ENCODE measurements around the gene SPATA46. TPM values are rescaled to one million over a fixed set of nuclear protein-coding genes. Genes with fewer than 3 reads are reported as not detected.
"Not testable (repeated sequence)": the region's sequence is repeated elsewhere in the genome, so short reads cannot be mapped to it uniquely, and the experiment has no call there.

SPATA46 gene
- total RNA-seq = not detected
- long read RNA-seq = 0 reads

- no peak for ATAC-seq
- intact Hi-C loops (cut with DNase I, micrococcal nuclease) = no loop called here
- no peak for DNase-seq
These were observed at the start of gene SPATA46 for GRCh38 chr1:162376691-162377090. Gene SPATA46, minus strand, starts transcription at chr1:162376854. Its CDS starts 64 bp downstream, at chr1:162376790.

- ATAC-seq (no peak), DNase-seq (no peak)
- intact Hi-C loops (cut with DNase I, micrococcal nuclease) = no loop called here
These were observed 46.2 kb upstream of the SPATA46 start for GRCh38 chr1:162422662-162423375.

GRCh38 chr1:162421258-162422164 lies 44.9 kb upstream of the SPATA46 start:
- DNase-seq = no peak

GRCh38 chr1:162420120-162420519 lies 43.5 kb upstream of the SPATA46 start:
- no peak for DNase-seq
- no peak for ATAC-seq
- intact Hi-C loops (cut with DNase I, micrococcal nuclease) = no loop called here

More at GRCh38 chr1:162421258-162422164, 44.9 kb upstream of the SPATA46 start:
- peak; percentile 78 for ATAC-seq
- intact Hi-C loops (cut with DNase I, micrococcal nuclease) = no loop called here

- ATAC-seq (peak; percentile 89), DNase-seq (peak; percentile 75 to 82)
- intact Hi-C loops (cut with DNase I, micrococcal nuclease) = not testable (repeated sequence)
These were observed 42.8 kb upstream of the SPATA46 start for GRCh38 chr1:162419450-162419931.

GRCh38 chr1:162418584-162418983 lies 41.9 kb upstream of the SPATA46 start:
- DNase-seq (peak; percentile 15 to 45), ATAC-seq (peak; percentile 51)
- intact Hi-C loops (cut with DNase I, micrococcal nuclease) = not testable (repeated sequence)

GRCh38 chr1:162417650-162418049 lies 41.0 kb upstream of the SPATA46 start:
- ATAC-seq (no peak), DNase-seq (no peak)
- intact Hi-C loops (cut with DNase I, micrococcal nuclease) = no loop called here

GRCh38 chr1:162416909-162417308 lies 40.3 kb upstream of the SPATA46 start:
- ATAC-seq = no peak

GRCh38 chr1:162416215-162416614 lies 39.6 kb upstream of the SPATA46 start:
- intact Hi-C loops (cut with DNase I, micrococcal nuclease) = no loop called here
- DNase-seq (no peak), ATAC-seq (no peak)

More at GRCh38 chr1:162416909-162417308, 40.3 kb upstream of the SPATA46 start:
- intact Hi-C loops (cut with DNase I, micrococcal nuclease) = no loop called here
- DNase-seq = no peak

GRCh38 chr1:162412002-162412401 lies 35.3 kb upstream of the SPATA46 start, which contains the start of gene SH2D1B:
Gene SH2D1B, minus strand, starts transcription at chr1:162412136. Its CDS starts 120 bp downstream, at chr1:162412016.
- intact Hi-C loops (cut with DNase I, micrococcal nuclease) = no loop called here
- DNase-seq (no peak), ATAC-seq (peak; percentile 34)

- ATAC-seq = no peak
- no peak for DNase-seq
These were observed 30.9 kb upstream of the SPATA46 start for GRCh38 chr1:162407539-162407938.

GRCh38 chr1:162406811-162407210 lies 30.2 kb upstream of the SPATA46 start:
- intact Hi-C loops (cut with DNase I, micrococcal nuclease) = no loop called here
- no peak for ATAC-seq
- no peak for DNase-seq

More at GRCh38 chr1:162407539-162407938, 30.9 kb upstream of the SPATA46 start:
- intact Hi-C loops (cut with DNase I, micrococcal nuclease) = no loop called here

- ATAC-seq (no peak), DNase-seq (no peak)
- intact Hi-C loops (cut with DNase I, micrococcal nuclease) = no loop called here
These were observed 29.1 kb upstream of the SPATA46 start for GRCh38 chr1:162405800-162406199.

- intact Hi-C loops (cut with DNase I, micrococcal nuclease) = no loop called here
- no peak for DNase-seq
- no peak for ATAC-seq
These were observed 28.0 kb upstream of the SPATA46 start for GRCh38 chr1:162404550-162405160.

GRCh38 chr1:162400790-162401355 lies 24.2 kb upstream of the SPATA46 start:
- ATAC-seq (no peak), DNase-seq (no peak)
- intact Hi-C loops (cut with DNase I, micrococcal nuclease) = no loop called here

- ATAC-seq = no peak
- no peak for DNase-seq
- intact Hi-C loops (cut with DNase I, micrococcal nuclease) = loop anchor here in 1 of 2 donors (10.0 kb wide), 1 partner anchor 344 kb away; no protein-coding TSS in a partner anchor
These were observed 22.4 kb upstream of the SPATA46 start for GRCh38 chr1:162398999-162399580.

GRCh38 chr1:162397943-162398560 lies 21.4 kb upstream of the SPATA46 start:
- intact Hi-C loops (cut with DNase I, micrococcal nuclease) = loop anchor here in 1 of 2 donors (10.0 kb wide), 1 partner anchor 343 kb away; no protein-coding TSS in a partner anchor
- no peak for ATAC-seq

GRCh38 chr1:162397039-162397448 lies 20.4 kb upstream of the SPATA46 start:
- DNase-seq (no peak), ATAC-seq (no peak)
- intact Hi-C loops (cut with DNase I, micrococcal nuclease) = loop anchor here in 1 of 2 donors (10.0 kb wide), 1 partner anchor 342 kb away; no protein-coding TSS in a partner anchor

More at GRCh38 chr1:162397943-162398560, 21.4 kb upstream of the SPATA46 start:
- DNase-seq = no peak
